ENCODE results near the gene KCNJ5.

KCNJ5 gene

DNA sequence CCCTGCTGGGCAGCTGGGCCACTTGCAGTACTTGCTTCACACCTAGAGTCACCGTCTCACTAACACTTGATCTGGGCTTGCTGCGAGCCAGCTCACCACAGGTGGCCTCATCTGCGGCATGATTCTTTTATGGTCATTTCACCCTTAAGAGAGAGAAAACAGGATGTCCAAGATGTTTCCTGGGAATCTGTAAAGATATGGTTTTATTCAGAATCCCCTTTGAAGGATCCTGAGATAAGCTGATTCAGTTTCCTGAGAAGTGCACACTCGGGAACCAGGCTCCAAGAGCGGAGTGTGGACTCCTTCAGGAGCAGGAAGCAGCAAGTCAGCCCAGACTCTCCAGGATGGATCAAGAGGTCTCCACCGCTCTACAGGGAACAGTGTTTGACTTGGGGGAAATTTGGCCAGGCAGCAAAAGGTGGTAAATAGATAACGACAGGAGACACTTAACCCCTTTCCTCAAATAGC, 73.3 kb downstream of the KCNJ5 start:
- DNase-seq: no peak

DNA sequence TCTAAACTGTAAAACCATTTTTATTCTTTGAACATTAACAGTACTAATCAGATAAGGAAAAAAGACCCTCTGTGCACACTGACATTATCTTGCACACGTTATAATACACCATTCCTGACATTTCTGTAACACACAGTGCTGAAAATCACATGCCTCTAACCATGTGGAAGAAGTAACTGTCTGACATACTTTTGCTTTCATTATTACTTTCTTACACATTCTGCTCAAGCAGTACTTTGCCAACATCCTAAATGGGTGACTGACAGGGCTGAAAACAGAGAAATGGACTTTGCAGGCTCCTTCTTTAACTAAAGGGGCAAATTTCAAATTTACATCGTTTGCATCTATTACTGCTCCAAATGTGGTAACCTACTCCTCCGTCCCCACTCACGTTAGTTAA, 74.3 kb downstream of the KCNJ5 start:
- DNase-seq: no peak

DNA sequence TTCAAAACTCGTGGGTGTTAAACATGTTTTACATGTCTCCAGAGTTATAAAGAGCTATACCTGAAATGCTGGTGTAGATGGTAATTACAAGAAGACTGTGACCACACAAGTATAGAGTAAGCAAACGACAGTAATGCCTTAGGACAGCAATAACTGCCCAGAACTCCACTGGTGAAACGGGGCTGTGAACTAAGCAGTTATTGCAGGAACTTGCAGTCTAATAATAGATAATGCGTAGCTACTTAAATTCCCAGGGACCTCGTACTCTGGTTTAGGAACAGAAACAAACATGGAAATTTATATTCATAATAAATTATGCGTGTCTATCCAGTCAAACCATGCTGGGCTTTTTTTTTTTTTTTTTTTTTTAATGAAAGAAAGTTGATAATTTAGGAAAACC, 76.4 kb downstream of the KCNJ5 start:
- no peak for DNase-seq

DNA sequence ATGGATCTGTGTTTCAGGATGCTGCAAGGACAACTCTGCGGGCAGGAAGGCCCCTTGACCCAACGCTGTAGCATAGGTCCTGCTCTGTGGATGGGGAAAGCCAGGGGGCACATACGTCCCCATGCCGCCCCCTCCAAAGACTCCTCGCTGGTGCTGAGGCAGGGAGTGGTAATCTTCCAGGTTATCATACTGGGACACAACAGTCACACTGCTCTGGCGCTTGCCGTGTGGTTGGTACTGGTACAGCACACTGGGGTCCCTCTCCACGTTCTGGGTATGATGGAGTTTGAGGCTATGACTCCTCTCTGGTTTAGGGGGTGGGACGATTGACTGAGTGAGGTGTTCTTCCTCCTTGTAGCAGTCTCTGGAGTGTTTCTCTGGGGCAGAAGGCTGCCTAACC, 77.8 kb downstream of the KCNJ5 start:
- DNase-seq: no peak
